HFF-Myc (cell line): Measurements from ENCODE around the gene CCDC86.

Source experiments
- DNase-seq: peaks from one replicate; pipeline ENCODE4 v3.0.0-alpha.2; 2011; ENCODE audit warnings: low read depth; ENCODE audit errors: extremely low read depth
- H3K4me3 ChIP-seq: replicated peaks from 2 replicates; pipeline ENCODE4 v1.5.1; 2011; ENCODE audit warnings: low read depth, mild to moderate bottlenecking, control low read depth, low read length
- TF ChIP-seq, protein P1 (sequence below): IDR thresholded peaks from 2 replicates; pipeline ENCODE4 v1.5.1; 2012; ENCODE audit warnings: mild to moderate bottlenecking, low read depth, low read length, control low read depth; ENCODE audit errors: missing control alignments

The CCDC86 gene

DNA sequence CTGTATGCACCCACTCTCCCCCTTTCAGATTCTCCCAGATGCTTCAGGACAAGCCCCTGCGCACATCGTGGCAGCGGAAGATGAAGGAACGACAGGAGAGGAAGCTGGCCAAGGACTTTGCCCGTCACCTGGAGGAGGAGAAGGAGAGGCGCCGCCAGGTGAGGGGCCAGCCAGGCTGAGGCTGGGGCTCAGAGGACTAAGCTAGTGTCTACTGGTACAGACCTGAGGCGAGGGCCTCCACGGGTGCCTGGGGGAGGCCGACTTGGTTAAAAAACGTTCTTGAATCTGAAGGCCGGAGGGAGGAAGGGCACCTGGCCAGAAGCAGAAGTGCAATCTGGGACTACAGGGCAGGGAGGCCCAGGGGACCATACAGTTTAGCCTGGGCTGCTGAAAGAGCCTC, 6.0 kb downstream of the CCDC86 start:
- no peak for DNase-seq
- TF ChIP-seq, protein P1, sequence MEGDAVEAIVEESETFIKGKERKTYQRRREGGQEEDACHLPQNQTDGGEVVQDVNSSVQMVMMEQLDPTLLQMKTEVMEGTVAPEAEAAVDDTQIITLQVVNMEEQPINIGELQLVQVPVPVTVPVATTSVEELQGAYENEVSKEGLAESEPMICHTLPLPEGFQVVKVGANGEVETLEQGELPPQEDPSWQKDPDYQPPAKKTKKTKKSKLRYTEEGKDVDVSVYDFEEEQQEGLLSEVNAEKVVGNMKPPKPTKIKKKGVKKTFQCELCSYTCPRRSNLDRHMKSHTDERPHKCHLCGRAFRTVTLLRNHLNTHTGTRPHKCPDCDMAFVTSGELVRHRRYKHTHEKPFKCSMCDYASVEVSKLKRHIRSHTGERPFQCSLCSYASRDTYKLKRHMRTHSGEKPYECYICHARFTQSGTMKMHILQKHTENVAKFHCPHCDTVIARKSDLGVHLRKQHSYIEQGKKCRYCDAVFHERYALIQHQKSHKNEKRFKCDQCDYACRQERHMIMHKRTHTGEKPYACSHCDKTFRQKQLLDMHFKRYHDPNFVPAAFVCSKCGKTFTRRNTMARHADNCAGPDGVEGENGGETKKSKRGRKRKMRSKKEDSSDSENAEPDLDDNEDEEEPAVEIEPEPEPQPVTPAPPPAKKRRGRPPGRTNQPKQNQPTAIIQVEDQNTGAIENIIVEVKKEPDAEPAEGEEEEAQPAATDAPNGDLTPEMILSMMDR = no peak
- H3K4me3 ChIP-seq = no peak overlapping the region

GRCh38 chr11:60848714-60849151, 6.8 kb downstream of the CCDC86 start:
- no peak for DNase-seq
- TF ChIP-seq, protein P1 = no peak

GRCh38 chr11:60849641-60850520, 8.0 kb downstream of the CCDC86 start:
- TF ChIP-seq, protein P1 = no peak
- no peak for DNase-seq
- no peak overlapping the region for H3K4me3 ChIP-seq

More at GRCh38 chr11:60848714-60849151, 6.8 kb downstream of the CCDC86 start:
- no peak overlapping the region for H3K4me3 ChIP-seq

- DNase-seq = no peak
- no peak overlapping the region for H3K4me3 ChIP-seq
- TF ChIP-seq, protein P1 = no peak
Observed at GRCh38 chr11:60851327-60852104, 9.6 kb downstream of the CCDC86 start.

DNA sequence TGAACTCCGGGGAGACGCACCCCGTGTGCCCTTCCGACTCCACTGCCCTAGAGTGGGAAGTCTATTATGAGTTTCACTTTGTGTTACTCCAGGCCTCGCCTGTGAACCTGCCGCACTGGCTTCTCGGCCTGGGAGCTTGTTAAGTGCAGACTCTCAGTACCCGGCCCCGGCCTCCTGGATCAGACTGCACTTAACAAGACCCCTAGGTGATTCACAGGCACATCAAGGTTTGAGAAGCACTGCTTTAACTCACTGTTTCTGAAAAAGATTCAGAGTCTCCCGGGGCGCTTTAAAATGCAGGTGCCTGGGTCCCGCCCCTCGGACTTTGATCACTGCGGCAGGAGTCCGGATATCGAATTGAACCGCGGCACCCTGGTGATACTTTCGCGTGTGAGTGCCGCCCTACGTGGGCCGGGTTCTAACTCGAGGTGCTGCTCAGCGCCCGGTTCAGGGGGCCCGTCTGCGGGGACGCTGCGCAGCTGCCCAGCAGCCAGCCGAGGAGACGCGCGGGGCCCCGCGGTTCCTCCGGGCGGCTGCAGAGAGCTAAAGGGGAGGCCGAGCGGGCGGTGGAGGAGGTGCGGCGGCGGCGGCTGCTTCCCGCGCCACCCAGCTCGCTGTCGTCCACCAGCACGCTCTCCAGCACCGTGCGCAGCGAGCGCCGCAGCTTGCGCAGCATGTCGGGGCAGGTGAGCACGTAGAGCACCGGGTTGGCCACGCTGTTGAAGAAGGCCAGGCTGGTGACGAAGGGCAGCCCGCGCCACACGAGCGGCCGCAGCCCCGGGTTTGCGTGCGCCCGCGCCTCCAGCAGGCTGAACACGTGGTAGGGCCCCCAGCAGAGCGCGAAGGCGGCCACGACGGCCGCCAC, 10.4 kb downstream of the CCDC86 start:
- H3K4me3 ChIP-seq = no peak overlapping the region
- no peak for DNase-seq
- TF ChIP-seq, protein P1 = no peak
